HepG2 (cell line): ENCODE measurements around the gene DAB2IP. TPM values are rescaled to one million over a fixed set of nuclear protein-coding genes. Genes with fewer than 3 reads are reported as not detected.

ENCODE experiments used
- EP300 ChIP-seq, 3 experiments: sonication (generic) in 1 of 3; formaldehyde crosslinking in 1 of 3; IDR thresholded peaks; 2 replicates each; pipeline versions ENCODE4 v1.5.1 to v1.6.1; 2011 to 2020; ENCODE audit warnings: low read depth in 2 of 3, low read length in 2 of 3, borderline replicate concordance in 1 of 3, improper control_type of control experiment in 1 of 3, mild to moderate bottlenecking in 1 of 3, missing genetic modification reagents in 1 of 3, moderate library complexity in 1 of 3
- HHEX ChIP-seq: IDR thresholded peaks from 2 replicates; pipeline ENCODE4 v1.6.1; 2016; ENCODE audit warnings: control low read depth
- HNF1A ChIP-seq, 2 experiments: sonication (generic) in 1 of 2; formaldehyde crosslinking in 1 of 2; IDR thresholded peaks; 2 replicates each; pipeline versions ENCODE4 v1.4.0 to v1.6.1; 2016 to 2020; ENCODE audit warnings: borderline replicate concordance in 1 of 2, low read depth in 1 of 2, mild to moderate bottlenecking in 1 of 2, missing genetic modification reagents in 1 of 2
- MYPOP ChIP-seq: sonication (generic); formaldehyde crosslinking; IDR thresholded peaks from 2 replicates; pipeline ENCODE4 v1.8.1; 2023; ENCODE audit warnings: mild to moderate bottlenecking, moderate library complexity, missing genetic modification reagents
- NAIF1 ChIP-seq: sonication (generic); formaldehyde crosslinking; IDR thresholded peaks from 2 replicates; pipeline ENCODE4 v1.5.0; 2020; ENCODE audit warnings: mild to moderate bottlenecking, missing genetic modification reagents, borderline replicate concordance
- NFKB2 ChIP-seq: sonication (generic); formaldehyde crosslinking; IDR thresholded peaks from 2 replicates; pipeline ENCODE4 v1.4.0; 2020; ENCODE audit warnings: missing genetic modification reagents, borderline replicate concordance
- U2AF2 ChIP-seq: fragments of 200-400 bp; formaldehyde crosslinking; IDR thresholded peaks from 2 replicates; pipeline ENCODE4 v1.6.1; 2017; ENCODE audit warnings: low read depth, mild to moderate bottlenecking, low read length
- ZFP91 ChIP-seq: sonication (generic); formaldehyde crosslinking; IDR thresholded peaks from 2 replicates; pipeline ENCODE4 v1.9.0; 2022; ENCODE audit warnings: missing genetic modification reagents, mild to moderate bottlenecking, borderline replicate concordance
- ZNF124 ChIP-seq: sonication (generic); formaldehyde crosslinking; IDR thresholded peaks from 2 replicates; pipeline ENCODE4 v1.4.0; 2020; ENCODE audit warnings: missing genetic modification reagents
- ZNF180 ChIP-seq: sonication (generic); formaldehyde crosslinking; IDR thresholded peaks from 2 replicates; pipeline ENCODE4 v1.4.0; 2020; ENCODE audit warnings: low read depth, missing genetic modification reagents, borderline replicate concordance
- ZNF326 ChIP-seq: sonication (generic); formaldehyde crosslinking; IDR thresholded peaks from 2 replicates; pipeline ENCODE4 v1.4.0; 2020; ENCODE audit warnings: missing genetic modification reagents, borderline replicate concordance
- ZNF644 ChIP-seq: IDR thresholded peaks from 2 replicates; pipeline ENCODE4 v1.6.1; 2016; ENCODE audit warnings: low read depth
- ZNF652 ChIP-seq: IDR thresholded peaks from 2 replicates; pipeline ENCODE4 v1.6.1; 2016; ENCODE audit warnings: low read depth, borderline replicate concordance
- ZNF788 ChIP-seq: sonication (generic); formaldehyde crosslinking; IDR thresholded peaks from 2 replicates; pipeline ENCODE4 v1.5.0; 2020; ENCODE audit warnings: mild to moderate bottlenecking, missing genetic modification reagents, borderline replicate concordance
- ZNF891 ChIP-seq: sonication (generic); formaldehyde crosslinking; IDR thresholded peaks from 2 replicates; pipeline ENCODE4 v1.5.0; 2020; ENCODE audit warnings: mild to moderate bottlenecking, missing genetic modification reagents
- polyA plus RNA-seq, 8 experiments: library from polyadenylated mRNA; depleted of rRNA in 3 of 8; stranded (reverse) in 7 of 8; unstranded in 1 of 8; fragments of >200 nt; fragmentation: Illumina TruSeq in 4 of 8; extraction: Trizol in 4 of 8; gene quantifications; 2 replicates each; pipeline versions ENCODE4 v1.2.1 to v1.2.3, GENCODE V29; 2011 to 2016; ENCODE audit warnings: low read depth in 4 of 8, missing spikeins in 1 of 8, mixed read lengths in 1 of 8; ENCODE audit not compliant: insufficient read depth in 1 of 8
- total RNA-seq, 5 experiments: library from RNA; depleted of rRNA; stranded (reverse); fragments of >200 nt; fragmentation: Illumina TruSeq; extraction: Trizol; gene quantifications; 2 replicates each; pipeline ENCODE4 v1.2.3, GENCODE V29; 2016; ENCODE audit warnings: low read depth in 1 of 5
- TF ChIP-seq, protein P1 (sequence below): sonication (generic); formaldehyde crosslinking; IDR thresholded peaks from 2 replicates; pipeline ENCODE4 v1.4.0; 2020; ENCODE audit warnings: mild to moderate bottlenecking, missing genetic modification reagents

The DAB2IP gene
- total and polyA plus RNA-seq, 2 of the 13 experiments (the other 11 are each of a cell fraction or from before 2014, with no cell fraction given), result 25.3 to 37.9 TPM

DNA sequence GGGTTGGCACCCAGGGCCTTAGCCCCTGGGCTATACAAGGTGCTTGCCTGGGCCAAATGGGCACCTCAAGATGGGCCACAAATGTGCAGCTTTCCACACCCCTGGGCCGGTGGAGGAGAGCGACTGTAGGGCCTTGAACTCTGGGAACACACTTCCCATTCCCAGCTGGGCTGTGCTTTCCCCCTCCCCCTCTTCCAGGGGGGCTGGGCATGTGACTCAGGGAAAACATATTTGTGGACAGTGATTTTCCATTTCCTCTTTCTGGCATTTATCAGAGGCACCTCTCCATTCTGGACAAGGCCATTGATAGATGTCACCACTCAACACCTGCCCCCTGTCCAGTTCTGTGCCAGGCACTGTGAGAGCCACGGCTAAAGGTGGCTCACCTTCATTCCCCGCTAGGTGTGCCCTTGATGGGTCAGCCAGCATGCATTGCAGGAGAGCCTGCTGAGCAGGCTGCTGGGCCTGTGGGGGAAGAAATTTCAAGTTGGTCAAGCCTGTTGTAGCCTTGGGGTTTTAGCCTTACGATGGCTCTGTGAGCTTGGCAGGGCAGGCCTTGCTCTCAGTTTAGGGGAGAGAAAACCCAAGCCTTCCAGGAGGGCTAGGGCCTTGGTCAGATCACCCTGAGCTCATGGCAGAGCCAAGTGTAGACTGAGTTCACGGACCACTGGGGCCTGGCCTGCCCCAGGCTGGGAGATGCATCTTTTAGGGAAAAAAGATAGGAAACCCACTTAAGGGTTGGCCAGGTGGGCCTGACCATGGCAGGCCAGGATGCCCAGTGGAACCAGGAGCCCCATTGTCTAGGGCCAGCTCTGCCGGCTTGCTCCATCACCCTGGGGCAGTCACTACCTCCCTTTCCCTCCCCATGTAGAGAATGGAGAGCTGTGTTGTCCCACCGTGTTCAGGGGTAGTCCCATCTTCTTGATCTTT, 113.9 kb downstream of the DAB2IP start (continued):
- TF ChIP-seq ZNF644 (CRISPR knock-in tag), result peak; percentile 61; the same call in 1 of the 2 replicates
- no peak for TF ChIP-seq ZNF180
- TF ChIP-seq EP300 (IDR thresholded peaks at IDR 0.05; ENCODE audit: low read depth in 2 of 2, low read length in 2 of 2), result peak in 1 of 2 experiments; percentile 92; a peak in 2 of 4 replicates
- peak; percentile 81 for TF ChIP-seq EP300 (CRISPR knock-in tag; IDR thresholded peaks at IDR 0.05; ENCODE audit: borderline replicate concordance)
- TF ChIP-seq HHEX (CRISPR knock-in tag), result no peak
- TF ChIP-seq NAIF1 (CRISPR knock-in tag), result no peak
- TF ChIP-seq ZNF652 (CRISPR knock-in tag), result no peak
- no peak; the same call in 1 of the 2 replicates for TF ChIP-seq ZNF891 (CRISPR knock-in tag)
- no peak for TF ChIP-seq U2AF2
- peak; percentile 40; the same call in 1 of the 2 replicates for TF ChIP-seq NFKB2 (CRISPR knock-in tag)
- TF ChIP-seq MYPOP (CRISPR knock-in tag), result peak; percentile 71; the same call in 1 of the 2 replicates
- TF ChIP-seq ZFP91 (CRISPR knock-in tag), result peak; percentile 84
- TF ChIP-seq ZNF788 (CRISPR knock-in tag), result peak; percentile 95; the same call in 1 of the 2 replicates
- no peak for TF ChIP-seq ZNF326 (CRISPR knock-in tag)
- TF ChIP-seq, protein P1, sequence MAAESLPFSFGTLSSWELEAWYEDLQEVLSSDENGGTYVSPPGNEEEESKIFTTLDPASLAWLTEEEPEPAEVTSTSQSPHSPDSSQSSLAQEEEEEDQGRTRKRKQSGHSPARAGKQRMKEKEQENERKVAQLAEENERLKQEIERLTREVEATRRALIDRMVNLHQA (CRISPR knock-in tag), result no peak
- peak; percentile 18; the same call in 1 of the 2 replicates for TF ChIP-seq HNF1A (IDR thresholded peaks at IDR 0.05; ENCODE audit: low read depth)
- TF ChIP-seq HNF1A (CRISPR knock-in tag; IDR thresholded peaks at IDR 0.05; ENCODE audit: borderline replicate concordance), result no peak
- peak; percentile 79; the same call in 1 of the 2 replicates for TF ChIP-seq ZNF124
